ENCODE results near the gene KIF5B.

Gene KIF5B

DNA sequence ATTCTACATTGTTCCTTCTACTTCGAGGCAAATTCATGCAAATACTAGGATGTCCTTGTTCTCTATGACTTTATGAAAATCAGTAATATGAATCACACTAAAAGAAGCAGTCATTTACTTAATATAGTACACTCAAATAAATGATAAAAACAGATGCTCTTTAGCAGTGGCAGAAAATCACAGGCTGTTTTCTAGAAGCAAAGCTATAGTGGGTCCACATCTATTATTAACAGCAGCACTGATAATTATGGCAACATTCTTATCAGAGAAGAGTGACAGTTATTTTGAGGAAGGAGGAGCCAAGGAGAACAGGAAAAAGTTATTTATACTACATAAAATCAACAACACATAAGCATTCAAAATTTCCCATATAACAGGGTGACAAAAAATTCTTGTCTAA is 16.5 kb downstream of the KIF5B start:
- Histone ChIP-seq H3K9me2 (ENCODE audit: low read depth, low read length) (no peaks in the 10 kb centered on the region), H3F3A (ENCODE audit: insufficient read depth, low read length) (0 out of 2 replicates have a peak, but pooled peaks cover 6% of the 10 kb centered on the region), H3K27ac (ENCODE audit: low read depth, low read length, poor library complexity, severe bottlenecking) (no peak overlapping the region), H3K9ac (ENCODE audit: low read length) (no peak overlapping the region), H3K4me2 (ENCODE audit: low read length) (no peak overlapping the region), H3K9me3 (ENCODE audit: low read length) (no peaks in the 10 kb centered on the region), H3K79me2 (ENCODE audit: insufficient read depth, low read length) (peaks cover 57% of the 10 kb centered on the region), H2AFZ (ENCODE audit: low read length) (no peak overlapping the region), H4K20me1 (ENCODE audit: insufficient read depth, low read length) (no peaks in the 10 kb centered on the region), H3K36me3 (ENCODE audit: insufficient read depth, low read length) (peaks cover 82% of the 10 kb centered on the region), H3K4me1 (ENCODE audit: insufficient read depth, low read length, severe bottlenecking) (no peaks in the 10 kb centered on the region), H3K4me3 (ENCODE audit: low read depth, low read length, poor library complexity, severe bottlenecking) (no peak overlapping the region), H3K27me3 (ENCODE audit: insufficient read depth, low read length) (no peaks in the 10 kb centered on the region)
- TF ChIP-seq EZH2 (IDR thresholded peaks at IDR 0.05; ENCODE audit: borderline replicate concordance, low read length): no peak
- TF ChIP-seq, protein P1, sequence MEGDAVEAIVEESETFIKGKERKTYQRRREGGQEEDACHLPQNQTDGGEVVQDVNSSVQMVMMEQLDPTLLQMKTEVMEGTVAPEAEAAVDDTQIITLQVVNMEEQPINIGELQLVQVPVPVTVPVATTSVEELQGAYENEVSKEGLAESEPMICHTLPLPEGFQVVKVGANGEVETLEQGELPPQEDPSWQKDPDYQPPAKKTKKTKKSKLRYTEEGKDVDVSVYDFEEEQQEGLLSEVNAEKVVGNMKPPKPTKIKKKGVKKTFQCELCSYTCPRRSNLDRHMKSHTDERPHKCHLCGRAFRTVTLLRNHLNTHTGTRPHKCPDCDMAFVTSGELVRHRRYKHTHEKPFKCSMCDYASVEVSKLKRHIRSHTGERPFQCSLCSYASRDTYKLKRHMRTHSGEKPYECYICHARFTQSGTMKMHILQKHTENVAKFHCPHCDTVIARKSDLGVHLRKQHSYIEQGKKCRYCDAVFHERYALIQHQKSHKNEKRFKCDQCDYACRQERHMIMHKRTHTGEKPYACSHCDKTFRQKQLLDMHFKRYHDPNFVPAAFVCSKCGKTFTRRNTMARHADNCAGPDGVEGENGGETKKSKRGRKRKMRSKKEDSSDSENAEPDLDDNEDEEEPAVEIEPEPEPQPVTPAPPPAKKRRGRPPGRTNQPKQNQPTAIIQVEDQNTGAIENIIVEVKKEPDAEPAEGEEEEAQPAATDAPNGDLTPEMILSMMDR (IDR thresholded peaks at IDR 0.05; ENCODE audit: low read length): no peak

DNA sequence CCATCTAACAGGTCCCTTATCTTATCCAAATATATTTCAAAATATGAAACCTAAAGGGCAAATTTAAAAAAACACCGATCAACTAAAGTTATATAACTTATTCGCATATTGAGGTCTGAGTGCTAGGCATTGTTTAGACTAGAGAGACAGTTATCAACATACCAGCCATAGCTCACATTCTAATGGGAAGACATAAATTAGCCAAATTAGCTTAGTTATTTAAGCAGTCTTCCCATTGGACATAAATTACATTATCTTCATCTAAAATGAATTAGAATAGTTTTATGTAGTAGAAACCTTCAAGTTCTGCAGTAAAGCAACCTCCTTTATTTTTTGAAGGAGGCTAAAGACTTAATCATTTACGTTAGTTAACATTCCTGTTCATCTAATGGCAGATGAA is 17.4 kb downstream of the KIF5B start:
- H3K79me2 ChIP-seq (ENCODE audit: insufficient read depth, low read length): peaks cover 47% of the 10 kb centered on the region
- H3F3A ChIP-seq (ENCODE audit: insufficient read depth, low read length): 0 out of 2 replicates have a peak, but pooled peaks cover 6% of the 10 kb centered on the region
- peaks cover 82% of the 10 kb centered on the region for H3K36me3 ChIP-seq (ENCODE audit: insufficient read depth, low read length)
- H3K9me3 ChIP-seq (ENCODE audit: low read length): no peaks in the 10 kb centered on the region
- no peak overlapping the region for H3K27ac ChIP-seq (ENCODE audit: low read depth, low read length, poor library complexity, severe bottlenecking)
- no peak overlapping the region for H3K9ac ChIP-seq (ENCODE audit: low read length)
- no peak overlapping the region for H3K4me2 ChIP-seq (ENCODE audit: low read length)
- no peaks in the 10 kb centered on the region for H3K4me1 ChIP-seq (ENCODE audit: insufficient read depth, low read length, severe bottlenecking)
- H3K27me3 ChIP-seq (ENCODE audit: insufficient read depth, low read length): no peaks in the 10 kb centered on the region
- TF ChIP-seq EZH2 (IDR thresholded peaks at IDR 0.05; ENCODE audit: borderline replicate concordance, low read length): no peak
- TF ChIP-seq, protein P1 (IDR thresholded peaks at IDR 0.05; ENCODE audit: low read length): no peak
- H4K20me1 ChIP-seq (ENCODE audit: insufficient read depth, low read length): no peaks in the 10 kb centered on the region
- H3K4me3 ChIP-seq (ENCODE audit: low read depth, low read length, poor library complexity, severe bottlenecking): no peak overlapping the region
- H3K9me2 ChIP-seq (ENCODE audit: low read depth, low read length): no peaks in the 10 kb centered on the region
- H2AFZ ChIP-seq (ENCODE audit: low read length): no peak overlapping the region

DNA sequence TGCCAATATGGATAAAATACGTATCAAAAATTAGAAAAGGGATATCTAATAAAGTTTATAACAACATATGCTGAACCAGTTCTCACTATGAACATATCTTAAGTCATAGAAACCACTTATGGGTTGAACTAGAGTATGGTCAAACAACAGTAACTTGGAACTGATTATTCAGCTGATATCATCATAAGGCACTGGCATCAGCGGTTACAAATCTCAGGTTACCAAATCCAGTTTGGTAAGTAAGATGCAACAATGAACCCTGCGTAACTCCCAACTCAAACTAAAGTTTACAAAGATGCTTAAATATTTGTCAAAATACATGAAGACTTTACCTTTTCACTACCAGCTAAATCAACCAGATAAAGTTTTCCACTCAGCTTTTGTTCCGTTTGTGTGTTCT is 19.3 kb downstream of the KIF5B start:
- no peak overlapping the region for H3K9ac ChIP-seq (ENCODE audit: low read length)
- no peak overlapping the region for H3K27ac ChIP-seq (ENCODE audit: low read depth, low read length, poor library complexity, severe bottlenecking)
- no peaks in the 10 kb centered on the region for H3K9me2 ChIP-seq (ENCODE audit: low read depth, low read length)
- no peaks in the 10 kb centered on the region for H3K4me1 ChIP-seq (ENCODE audit: insufficient read depth, low read length, severe bottlenecking)
- no peaks in the 10 kb centered on the region for H3K9me3 ChIP-seq (ENCODE audit: low read length)
- no peaks in the 10 kb centered on the region for H4K20me1 ChIP-seq (ENCODE audit: insufficient read depth, low read length)
- no peak overlapping the region for H2AFZ ChIP-seq (ENCODE audit: low read length)
- peaks cover 29% of the 10 kb centered on the region for H3K79me2 ChIP-seq (ENCODE audit: insufficient read depth, low read length)
- H3K4me3 ChIP-seq (ENCODE audit: low read depth, low read length, poor library complexity, severe bottlenecking): no peak overlapping the region
- no peak for TF ChIP-seq EZH2 (IDR thresholded peaks at IDR 0.05; ENCODE audit: borderline replicate concordance, low read length)
- TF ChIP-seq, protein P1 (IDR thresholded peaks at IDR 0.05; ENCODE audit: low read length): no peak
- 0 out of 2 replicates have a peak, but pooled peaks cover 6% of the 10 kb centered on the region for H3F3A ChIP-seq (ENCODE audit: insufficient read depth, low read length)
- H3K4me2 ChIP-seq (ENCODE audit: low read length): no peak overlapping the region
- H3K27me3 ChIP-seq (ENCODE audit: insufficient read depth, low read length): no peaks in the 10 kb centered on the region
- H3K36me3 ChIP-seq (ENCODE audit: insufficient read depth, low read length): peaks cover 86% of the 10 kb centered on the region

Data from OCI-LY1 (cell line).